ENCODE results near the gene PSMA3. TPM values are rescaled to one million over a fixed set of nuclear protein-coding genes. Genes with fewer than 3 reads are reported as not detected.
A peak's percentile ranks its signal among the peaks of the same experiment; 100 is the strongest.

PSMA3 gene
- 130 and 155 TPM in 2 replicates for total RNA-seq (2012; rRNA removed)

GRCh38 chr14:58244556-58245387 is at the start of gene PSMA3:
TSS of gene PSMA3 (plus strand) at chr14:58244843. CDS start at chr14:58244921, 78 bp downstream.
- no peaks in the 10 kb centered on the region for H3K9me3 ChIP-seq (replicated peaks; ENCODE audit: low read length)
- peaks cover 4% of the 10 kb centered on the region for H3K36me3 ChIP-seq (ENCODE audit: insufficient read depth, low read length)

GRCh38 chr14:58196198-58196597 is 48.4 kb upstream of the PSMA3 start:
- Histone ChIP-seq H3K9me3 (replicated peaks; ENCODE audit: low read length) (no peaks in the 10 kb centered on the region), H3K36me3 (ENCODE audit: insufficient read depth, low read length) (no peaks in the 10 kb centered on the region), H3K4me2 (ENCODE audit: low read length) (no peak overlapping the region), H3K4me1 (ENCODE audit: control insufficient read depth, insufficient read depth, low read length) (peaks cover 6% of the 10 kb centered on the region), H3K9ac (ENCODE audit: low read depth, low read length) (no peak overlapping the region), H3K27me3 (ENCODE audit: control insufficient read depth, insufficient read depth, low read length) (peaks cover 23% of the 10 kb centered on the region), H3K4me3 (ENCODE audit: low read length) (no peak overlapping the region)

More at GRCh38 chr14:58244556-58245387, at the start of gene PSMA3:
- Histone ChIP-seq H3K27me3 (ENCODE audit: control insufficient read depth, insufficient read depth, low read length) (no peaks in the 10 kb centered on the region), H3K4me3 (ENCODE audit: low read length) (peak within 1 kb of the TSS; percentile 81), H3K4me2 (ENCODE audit: low read length) (peak within 1 kb of the TSS; percentile 85), H3K9ac (ENCODE audit: low read depth, low read length) (peak within 1 kb of the TSS; percentile 94), H3K4me1 (ENCODE audit: control insufficient read depth, insufficient read depth, low read length) (peaks cover 17% of the 10 kb centered on the region)

- no peak overlapping the region for H3K4me2 ChIP-seq (ENCODE audit: low read length)
- no peak overlapping the region for H3K4me3 ChIP-seq (ENCODE audit: low read length)
- no peak overlapping the region for H3K9ac ChIP-seq (ENCODE audit: low read depth, low read length)
- H3K9me3 ChIP-seq (replicated peaks; ENCODE audit: low read length), result no peaks in the 10 kb centered on the region
- H3K27me3 ChIP-seq (ENCODE audit: control insufficient read depth, insufficient read depth, low read length), result peaks cover 9% of the 10 kb centered on the region
- H3K36me3 ChIP-seq (ENCODE audit: insufficient read depth, low read length), result no peaks in the 10 kb centered on the region
- peaks cover 6% of the 10 kb centered on the region for H3K4me1 ChIP-seq (ENCODE audit: control insufficient read depth, insufficient read depth, low read length)
Observed at GRCh38 chr14:58198086-58198485, 46.6 kb upstream of the PSMA3 start.

- Histone ChIP-seq H3K4me3 (ENCODE audit: low read length) (peak within 1 kb of the TSS; percentile 99), H3K4me2 (ENCODE audit: low read length) (peak within 1 kb of the TSS; percentile 94), H3K36me3 (ENCODE audit: insufficient read depth, low read length) (peaks cover 7% of the 10 kb centered on the region), H3K27me3 (ENCODE audit: control insufficient read depth, insufficient read depth, low read length) (peaks cover 8% of the 10 kb centered on the region), H3K9me3 (replicated peaks; ENCODE audit: low read length) (no peaks in the 10 kb centered on the region), H3K9ac (ENCODE audit: low read depth, low read length) (peak within 1 kb of the TSS; percentile 100), H3K4me1 (ENCODE audit: control insufficient read depth, insufficient read depth, low read length) (peaks cover 6% of the 10 kb centered on the region)
Observed at GRCh38 chr14:58199726-58200479, 44.7 kb upstream of the PSMA3 start, which contains the start of gene ACTR10. TSS of gene ACTR10 (plus strand) at chr14:58200149. CDS start at chr14:58200218, 69 bp downstream.

- Histone ChIP-seq H3K4me3 (ENCODE audit: low read length) (peak overlapping the region; percentile 99), H3K4me1 (ENCODE audit: control insufficient read depth, insufficient read depth, low read length) (peaks cover 6% of the 10 kb centered on the region), H3K9me3 (replicated peaks; ENCODE audit: low read length) (no peaks in the 10 kb centered on the region), H3K36me3 (ENCODE audit: insufficient read depth, low read length) (peaks cover 7% of the 10 kb centered on the region), H3K4me2 (ENCODE audit: low read length) (peak overlapping the region; percentile 94), H3K9ac (ENCODE audit: low read depth, low read length) (peak overlapping the region; percentile 100), H3K27me3 (ENCODE audit: control insufficient read depth, insufficient read depth, low read length) (peaks cover 8% of the 10 kb centered on the region)
Observed at GRCh38 chr14:58200480-58200841, 44.2 kb upstream of the PSMA3 start.

GRCh38 chr14:58200846-58201245 is 43.8 kb upstream of the PSMA3 start:
- Histone ChIP-seq H3K4me1 (ENCODE audit: control insufficient read depth, insufficient read depth, low read length) (peaks cover 6% of the 10 kb centered on the region), H3K9ac (ENCODE audit: low read depth, low read length) (peak overlapping the region; percentile 100), H3K9me3 (replicated peaks; ENCODE audit: low read length) (no peaks in the 10 kb centered on the region), H3K4me2 (ENCODE audit: low read length) (peak overlapping the region; percentile 94), H3K36me3 (ENCODE audit: insufficient read depth, low read length) (peaks cover 7% of the 10 kb centered on the region), H3K27me3 (ENCODE audit: control insufficient read depth, insufficient read depth, low read length) (peaks cover 8% of the 10 kb centered on the region), H3K4me3 (ENCODE audit: low read length) (peak overlapping the region; percentile 99)

- Histone ChIP-seq H3K4me1 (ENCODE audit: control insufficient read depth, insufficient read depth, low read length) (peaks cover 10% of the 10 kb centered on the region), H3K9me3 (replicated peaks; ENCODE audit: low read length) (no peaks in the 10 kb centered on the region), H3K9ac (ENCODE audit: low read depth, low read length) (no peak overlapping the region), H3K27me3 (ENCODE audit: control insufficient read depth, insufficient read depth, low read length) (no peaks in the 10 kb centered on the region), H3K36me3 (ENCODE audit: insufficient read depth, low read length) (peaks cover 78% of the 10 kb centered on the region), H3K4me3 (ENCODE audit: low read length) (no peak overlapping the region), H3K4me2 (ENCODE audit: low read length) (no peak overlapping the region)
Observed at GRCh38 chr14:58213176-58213575, 31.5 kb upstream of the PSMA3 start.

GRCh38 chr14:58215191-58215914 is 29.3 kb upstream of the PSMA3 start:
- Histone ChIP-seq H3K9ac (ENCODE audit: low read depth, low read length) (no peak overlapping the region), H3K36me3 (ENCODE audit: insufficient read depth, low read length) (peaks cover 57% of the 10 kb centered on the region), H3K4me1 (ENCODE audit: control insufficient read depth, insufficient read depth, low read length) (peaks cover 10% of the 10 kb centered on the region), H3K27me3 (ENCODE audit: control insufficient read depth, insufficient read depth, low read length) (no peaks in the 10 kb centered on the region), H3K4me3 (ENCODE audit: low read length) (no peak overlapping the region), H3K9me3 (replicated peaks; ENCODE audit: low read length) (no peaks in the 10 kb centered on the region), H3K4me2 (ENCODE audit: low read length) (no peak overlapping the region)

- Histone ChIP-seq H3K9me3 (replicated peaks; ENCODE audit: low read length) (no peaks in the 10 kb centered on the region), H3K27me3 (ENCODE audit: control insufficient read depth, insufficient read depth, low read length) (no peaks in the 10 kb centered on the region), H3K9ac (ENCODE audit: low read depth, low read length) (peak overlapping the region; percentile 25), H3K4me3 (ENCODE audit: low read length) (no peak overlapping the region), H3K36me3 (ENCODE audit: insufficient read depth, low read length) (peaks cover 51% of the 10 kb centered on the region), H3K4me2 (ENCODE audit: low read length) (no peak overlapping the region), H3K4me1 (ENCODE audit: control insufficient read depth, insufficient read depth, low read length) (peaks cover 10% of the 10 kb centered on the region)
Observed at GRCh38 chr14:58216544-58216943, 28.1 kb upstream of the PSMA3 start.

- H3K4me1 ChIP-seq (ENCODE audit: control insufficient read depth, insufficient read depth, low read length), result no peaks in the 10 kb centered on the region
- H3K9me3 ChIP-seq (replicated peaks; ENCODE audit: low read length), result no peaks in the 10 kb centered on the region
- no peak overlapping the region for H3K4me2 ChIP-seq (ENCODE audit: low read length)
- no peaks in the 10 kb centered on the region for H3K27me3 ChIP-seq (ENCODE audit: control insufficient read depth, insufficient read depth, low read length)
- no peak overlapping the region for H3K4me3 ChIP-seq (ENCODE audit: low read length)
- no peak overlapping the region for H3K9ac ChIP-seq (ENCODE audit: low read depth, low read length)
- H3K36me3 ChIP-seq (ENCODE audit: insufficient read depth, low read length), result peaks cover 7% of the 10 kb centered on the region
Observed at GRCh38 chr14:58227096-58227819, 17.4 kb upstream of the PSMA3 start.
